HepG2 (cell line): ENCODE measurements around the gene CCBE1.

Source experiments
- ARNT2 ChIP-seq: sonication (generic); formaldehyde crosslinking; IDR thresholded peaks from 2 replicates; pipeline ENCODE4 v1.8.0; 2022; ENCODE audit warnings: mild to moderate bottlenecking, low read depth, missing genetic modification reagents, moderate library complexity
- ATF6 ChIP-seq: sonication (generic); formaldehyde crosslinking; conservative IDR thresholded peaks from 2 replicates; pipeline ENCODE4 v1.4.0; 2020; ENCODE audit warnings: missing genetic modification reagents
- CTCF ChIP-seq: sonication (generic); formaldehyde crosslinking; IDR thresholded peaks from 2 replicates; pipeline ENCODE4 v1.5.0; 2020; ENCODE audit warnings: mild to moderate bottlenecking, missing genetic modification reagents, moderate library complexity
- E2F1 ChIP-seq: sonication (generic); formaldehyde crosslinking; IDR thresholded peaks from 2 replicates; pipeline ENCODE4 v1.5.0; 2020; ENCODE audit warnings: missing genetic modification reagents
- HDAC2 ChIP-seq: sonication (generic); formaldehyde crosslinking; IDR thresholded peaks from 2 replicates; pipeline ENCODE4 v1.4.0; 2020; ENCODE audit warnings: missing genetic modification reagents
- HNRNPLL ChIP-seq: fragments of 200-400 bp; formaldehyde crosslinking; IDR thresholded peaks from 2 replicates; pipeline ENCODE4 v1.6.1; 2017; ENCODE audit warnings: mild to moderate bottlenecking, low read depth, low read length; ENCODE audit not compliant: poor library complexity, severe bottlenecking
- JUND ChIP-seq: sonication (generic); formaldehyde crosslinking; IDR thresholded peaks from 2 replicates; pipeline ENCODE4 v1.8.0; 2022; ENCODE audit warnings: mild to moderate bottlenecking, missing genetic modification reagents
- MAFF ChIP-seq: IDR thresholded peaks from 2 replicates; pipeline ENCODE4 v1.6.1; 2011; ENCODE audit warnings: low read depth, low read length, improper control_type of control experiment
- MXD1 ChIP-seq: sonication (generic); formaldehyde crosslinking; IDR thresholded peaks from 2 replicates; pipeline ENCODE4 v1.4.0; 2020; ENCODE audit warnings: mild to moderate bottlenecking, missing genetic modification reagents
- NR1H2 ChIP-seq: sonication (generic); formaldehyde crosslinking; IDR thresholded peaks from 2 replicates; pipeline ENCODE4 v1.8.1; 2022; ENCODE audit warnings: low read depth, missing genetic modification reagents, borderline replicate concordance
- NR3C1 ChIP-seq: sonication (generic); formaldehyde crosslinking; IDR thresholded peaks from 2 replicates; pipeline ENCODE4 v1.4.0; 2020; ENCODE audit warnings: missing genetic modification reagents
- POLR2AphosphoS5 ChIP-seq: IDR thresholded peaks from 2 replicates; pipeline ENCODE4 v1.6.1; 2012; ENCODE audit warnings: low read depth, low read length
- THAP11 ChIP-seq: IDR thresholded peaks from 2 replicates; pipeline ENCODE4 v1.6.1; 2016; ENCODE audit warnings: missing biosample characterization, missing genetic modification reagents
- USF2 ChIP-seq, 2 experiments: sonication (generic) in 1 of 2; formaldehyde crosslinking in 1 of 2; IDR thresholded peaks; 2 replicates each; pipeline versions ENCODE4 v1.5.1 to v1.6.1; 2011 to 2020; ENCODE audit warnings: borderline replicate concordance in 1 of 2, low read depth in 1 of 2, low read length in 1 of 2, mild to moderate bottlenecking in 1 of 2, missing genetic modification reagents in 1 of 2, moderate library complexity in 1 of 2

GRCh38 chr18:59466980-59467379 is 230.2 kb downstream of the CCBE1 start:
- no peak for TF ChIP-seq NR3C1 (CRISPR knock-in tag)
- TF ChIP-seq MXD1 (CRISPR knock-in tag), result no peak
- TF ChIP-seq CTCF (CRISPR knock-in tag), result no peak
- no peak for TF ChIP-seq E2F1
- no peak for TF ChIP-seq ARNT2
- no peak for TF ChIP-seq USF2 (IDR thresholded peaks at IDR 0.05; ENCODE audit: low read depth, low read length)
- TF ChIP-seq USF2 (CRISPR knock-in tag; IDR thresholded peaks at IDR 0.05; ENCODE audit: borderline replicate concordance), result no peak
- no peak for TF ChIP-seq POLR2AphosphoS5
- TF ChIP-seq MAFF, result no peak
- TF ChIP-seq ATF6 (CRISPR knock-in tag), result no peak
- TF ChIP-seq HDAC2 (CRISPR knock-in tag), result no peak
- no peak for TF ChIP-seq NR1H2
- TF ChIP-seq HNRNPLL, result no peak
- no peak for TF ChIP-seq THAP11
- TF ChIP-seq JUND (CRISPR knock-in tag), result no peak
